Prostate gland (tissue), 2 donors: ENCODE results near the gene MRPL3. TPM values are rescaled to one million over a fixed set of nuclear protein-coding genes. Genes with fewer than 3 reads are reported as not detected.

Experiments used
- DNase-seq: peaks from one replicate; pipeline ENCODE4 v3.0.0-alpha.2; 2019; ENCODE audit warnings: low spot score
- H3K27ac ChIP-seq, 2 donors: fragments of 200-600 bp; sonication (generic); 2 replicates each; pipeline ENCODE4 v1.5.1; 2017 to 2019
- H3K27me3 ChIP-seq: fragments of 200-600 bp; sonication (generic); replicated peaks from 2 replicates; pipeline ENCODE4 v1.5.1; 2019; ENCODE audit not compliant: insufficient read depth
- H3K36me3 ChIP-seq, 2 donors: fragments of 200-600 bp; sonication (generic); 1 replicate in 1 of 2; 2 replicates in 1 of 2; pipeline versions ENCODE4 v1.5.1 to v1.8.1; 2017 to 2019
- H3K4me1 ChIP-seq: fragments of 200-600 bp; sonication (generic); replicated peaks from 2 replicates; pipeline ENCODE4 v1.5.1; 2019
- H3K4me3 ChIP-seq, 2 donors: fragments of 200-600 bp; sonication (generic); 2 replicates each; pipeline ENCODE4 v1.5.1; 2017 to 2019
- H3K9me3 ChIP-seq: fragments of 200-600 bp; sonication (generic); 2 replicates; pipeline ENCODE4 v1.5.1; 2017
- CTCF ChIP-seq, 4 experiments: fragments of 200-600 bp in 2 of 4; fragments of 450-650 bp in 2 of 4; sonication (generic) in 2 of 4; IDR thresholded peaks; 1 replicate in 3 of 4; 2 replicates in 1 of 4; pipeline ENCODE4 v1.5.1; 2016 to 2019; ENCODE audit warnings: antibody characterized with exemption in 4 of 4, mild to moderate bottlenecking in 2 of 4, moderate library complexity in 2 of 4
- POLR2A ChIP-seq: fragments of 450-650 bp; IDR thresholded peaks from one replicate; pipeline ENCODE4 v1.6.1; 2016; ENCODE audit warnings: antibody characterized with exemption, mild to moderate bottlenecking
- POLR2AphosphoS5 ChIP-seq: sonication (generic); formaldehyde crosslinking; IDR thresholded peaks from one replicate; pipeline ENCODE4 v1.6.1; 2017; ENCODE audit warnings: antibody characterized with exemption
- WGBS: methylation state at CpG from one replicate; pipeline ENCODE4 v1.1.5; 2018; 5-methylcytosine and 5-hydroxymethylcytosine counted together
- intact Hi-C: fragments of 100-400 bp; cut with DNase I; formaldehyde crosslinking; loops from one replicate; pipeline ENCODE4 v1.14.2; 2022
- total RNA-seq, 2 donors: library from RNA; depleted of rRNA; stranded (reverse); fragments of >200 nt; gene quantifications; one replicate each; pipeline ENCODE4 v1.1.0, GENCODE V29; 2016

MRPL3 gene
- total RNA-seq, 2 donors from 2014 or later: 73.0 to 90.8 TPM

DNA sequence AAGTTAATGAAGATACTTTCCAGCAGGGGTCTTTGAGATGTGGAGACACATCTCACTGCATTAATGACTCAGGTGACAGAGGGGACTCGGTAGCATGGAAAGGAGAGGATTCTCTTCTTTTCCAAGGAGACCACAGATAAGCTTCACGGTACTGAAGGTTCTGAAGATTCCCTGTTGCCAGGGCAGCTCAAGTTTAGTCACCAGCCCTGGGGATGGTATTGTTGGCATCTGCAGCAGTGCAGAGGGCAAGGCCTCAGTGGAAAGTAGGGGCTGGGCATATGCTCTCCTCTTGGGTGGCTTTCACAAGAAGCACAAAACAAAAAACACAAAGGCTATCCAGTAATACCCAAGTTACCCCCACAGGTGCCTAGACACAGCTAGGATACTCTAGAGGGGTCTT is 38.0 kb upstream of the MRPL3 start:
- TF ChIP-seq POLR2AphosphoS5: no peak
- TF ChIP-seq CTCF (IDR thresholded peaks at IDR 0.05): no peak
- TF ChIP-seq POLR2A: no peak
- WGBS: 93% methylated on average over 2 of the region's 2 CpGs
- Histone ChIP-seq H3K27me3 (no peaks in the 10 kb centered on the region), H3K27ac (no peak overlapping the region), H3K36me3 (no peaks in the 10 kb centered on the region), H3K9me3 (no peaks in the 10 kb centered on the region), H3K4me1 (no peaks in the 10 kb centered on the region), H3K4me3 (no peak overlapping the region)
- intact Hi-C loops: no loop called here
- no peak for DNase-seq

DNA sequence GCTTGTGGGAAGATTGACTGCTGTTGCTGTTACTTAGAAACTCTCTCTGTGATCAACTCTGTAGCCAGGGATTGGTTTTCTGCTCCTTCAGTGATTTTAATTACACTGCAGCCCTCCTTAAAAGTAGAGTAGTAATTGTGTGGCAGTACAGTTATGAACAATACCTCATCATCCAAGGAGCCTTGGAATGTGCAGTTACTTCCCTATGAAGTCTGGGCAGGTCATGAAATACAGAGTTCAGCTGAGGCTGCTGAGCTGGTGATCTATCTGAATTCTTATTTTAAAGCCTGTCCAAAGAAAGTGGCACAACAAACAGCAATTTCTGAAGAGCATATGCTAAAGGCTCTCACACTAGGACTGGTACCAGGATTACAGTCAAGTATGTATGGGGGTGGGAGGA is 37.4 kb upstream of the MRPL3 start:
- Histone ChIP-seq H3K36me3 (no peaks in the 10 kb centered on the region), H3K4me3 (no peak overlapping the region), H3K9me3 (no peaks in the 10 kb centered on the region), H3K27me3 (no peaks in the 10 kb centered on the region), H3K4me1 (no peaks in the 10 kb centered on the region), H3K27ac (no peak overlapping the region)
- no peak for DNase-seq
- TF ChIP-seq CTCF (IDR thresholded peaks at IDR 0.05) (no peak), POLR2AphosphoS5 (no peak), POLR2A (no peak)
- intact Hi-C loops: no loop called here

GRCh38 chr3:131538968-131539367 is 36.2 kb upstream of the MRPL3 start:
- Histone ChIP-seq H3K27me3 (no peaks in the 10 kb centered on the region), H3K4me1 (no peaks in the 10 kb centered on the region), H3K27ac (no peak overlapping the region), H3K4me3 (no peak overlapping the region), H3K36me3 (no peaks in the 10 kb centered on the region), H3K9me3 (no peaks in the 10 kb centered on the region)
- intact Hi-C loops: no loop called here
- no peak for DNase-seq
- WGBS: 92% methylated on average over 1 of the region's 1 CpG
- TF ChIP-seq CTCF (IDR thresholded peaks at IDR 0.05) (no peak), POLR2A (no peak), POLR2AphosphoS5 (no peak)

- no peak for DNase-seq
- Histone ChIP-seq H3K36me3 (no peaks in the 10 kb centered on the region), H3K4me3 (no peak overlapping the region), H3K27ac (no peak overlapping the region), H3K9me3 (no peaks in the 10 kb centered on the region), H3K27me3 (no peaks in the 10 kb centered on the region), H3K4me1 (no peaks in the 10 kb centered on the region)
- intact Hi-C loops: no loop called here
- no peak for TF ChIP-seq POLR2A
- TF ChIP-seq CTCF (IDR thresholded peaks at IDR 0.05): no peak
- no peak for TF ChIP-seq POLR2AphosphoS5
- 92% methylated on average over 3 of the region's 3 CpGs for WGBS
Observed at GRCh38 chr3:131537531-131537930, 34.8 kb upstream of the MRPL3 start.

DNA sequence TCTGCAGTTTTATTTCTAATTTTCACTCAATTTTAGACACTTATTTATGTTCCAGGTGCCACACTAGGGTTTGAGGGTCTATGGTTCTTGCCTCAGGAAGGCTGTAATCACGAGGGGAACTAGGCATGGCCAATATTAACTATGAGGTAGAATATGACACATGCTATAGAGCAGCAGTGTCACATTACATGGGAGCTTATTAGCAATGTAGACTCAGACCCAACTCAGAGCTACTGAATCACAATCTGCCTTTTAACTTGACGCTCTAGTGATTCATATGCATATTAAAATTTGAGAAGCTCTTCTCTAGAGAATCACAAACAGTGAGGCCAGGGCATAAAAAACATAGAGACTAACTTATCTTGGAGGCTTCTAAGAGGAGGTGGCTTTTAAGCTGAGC is 32.8 kb upstream of the MRPL3 start:
- intact Hi-C loops: no loop called here
- TF ChIP-seq POLR2A (no peak), POLR2AphosphoS5 (no peak), CTCF (IDR thresholded peaks at IDR 0.05) (no peak)
- H3K4me3 ChIP-seq: no peak overlapping the region
- 54% methylated on average over 2 of the region's 2 CpGs for WGBS
- DNase-seq: no peak
- no peaks in the 10 kb centered on the region for H3K9me3 ChIP-seq
- H3K27me3 ChIP-seq: no peaks in the 10 kb centered on the region
- H3K36me3 ChIP-seq: no peaks in the 10 kb centered on the region
- no peaks in the 10 kb centered on the region for H3K4me1 ChIP-seq
- no peak overlapping the region for H3K27ac ChIP-seq
